Dermis blood vessel endothelial cell (primary cell): Measurements from ENCODE around the gene TSC2. TPM values are rescaled to one million over a fixed set of nuclear protein-coding genes. Genes with fewer than 3 reads are reported as not detected.
A peak's percentile ranks its signal among the peaks of the same experiment; 100 is the strongest.

Experiments
- DNase-seq: peaks from one replicate; pipeline ENCODE4 v3.0.0; 2010
- total RNA-seq: library from RNA; depleted of rRNA; stranded (reverse); fragments of >200 nt; gene quantifications from 2 replicates; pipeline ENCODE4 v1.2.3, GENCODE V29; 2014

The TSC2 gene
- 40.8 and 59.3 TPM in 2 replicates for total RNA-seq

DNA sequence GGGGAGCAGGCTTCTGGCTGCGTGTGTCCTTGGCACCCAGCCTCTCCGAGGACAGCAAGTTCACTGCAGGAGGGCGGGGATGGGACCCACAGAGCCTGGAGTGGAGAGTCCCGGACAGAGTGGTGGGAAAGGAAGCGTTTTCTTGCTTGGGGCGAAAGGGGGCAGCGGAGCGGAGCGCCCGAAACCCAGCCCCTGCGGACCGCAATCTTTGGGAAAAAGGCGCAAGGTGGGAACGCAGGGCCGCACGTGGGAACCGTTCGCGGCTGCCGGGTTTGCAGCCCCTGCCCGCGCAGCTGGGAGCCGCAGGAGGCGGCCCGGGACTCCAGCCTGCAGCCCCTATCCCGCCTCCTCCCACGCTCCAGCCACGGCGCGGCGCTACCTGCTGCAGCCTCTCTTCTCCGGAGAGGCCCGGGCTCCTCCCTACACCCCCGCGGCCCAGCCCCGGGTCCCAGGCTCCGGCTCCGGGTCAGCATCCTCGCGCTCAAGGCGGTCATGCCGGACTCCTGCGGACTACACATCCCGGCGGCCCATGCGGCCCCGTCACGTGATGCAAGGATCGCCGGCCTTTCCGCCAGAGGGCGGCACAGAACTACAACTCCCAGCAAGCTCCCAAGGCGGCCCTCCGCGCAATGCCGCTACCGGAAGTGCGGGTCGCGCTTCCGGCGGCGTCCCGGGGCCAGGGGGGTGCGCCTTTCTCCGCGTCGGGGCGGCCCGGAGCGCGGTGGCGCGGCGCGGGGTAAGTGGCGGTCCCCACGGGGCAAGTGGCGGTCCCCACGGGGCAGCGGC, at the start of gene TSC2, which contains the start of gene NTHL1:
Gene TSC2, plus strand, starts transcription at position 656 of the 786 bp plus-strand sequence. CDS start 631 bp downstream, outside the sequence.
Gene NTHL1, minus strand, starts transcription at position 505 of the 786 bp plus-strand sequence. Its CDS starts 11 bp downstream, at position 494.
- DNase-seq: peak; percentile 97

GRCh38 chr16:1998360-1998835, 49.4 kb upstream of the TSC2 start:
- no peak for DNase-seq

GRCh38 chr16:1998852-1999801, 48.7 kb upstream of the TSC2 start:
- DNase-seq: no peak

GRCh38 chr16:1999866-2000514, 47.8 kb upstream of the TSC2 start:
- no peak for DNase-seq

DNA sequence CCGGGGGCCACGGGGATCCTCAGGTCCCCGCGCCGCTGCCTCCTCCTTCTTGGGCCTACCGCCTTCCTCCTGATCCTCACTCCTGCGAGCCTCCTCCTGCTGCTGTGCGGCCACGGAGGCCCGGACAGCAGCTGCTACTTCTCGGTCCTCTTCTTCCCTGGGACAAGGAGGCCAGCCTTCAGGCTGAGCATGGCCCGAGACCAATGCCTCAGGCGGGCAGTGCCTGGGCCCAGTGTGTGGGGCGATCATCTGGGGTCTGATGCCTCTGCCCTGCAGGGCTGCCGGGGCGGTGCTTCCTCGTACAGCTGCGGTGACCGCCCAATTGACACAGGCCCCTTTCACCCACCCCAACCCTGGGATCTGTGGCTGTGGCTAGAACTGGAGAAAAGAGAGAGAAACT, 46.8 kb upstream of the TSC2 start:
- DNase-seq: no peak

DNA sequence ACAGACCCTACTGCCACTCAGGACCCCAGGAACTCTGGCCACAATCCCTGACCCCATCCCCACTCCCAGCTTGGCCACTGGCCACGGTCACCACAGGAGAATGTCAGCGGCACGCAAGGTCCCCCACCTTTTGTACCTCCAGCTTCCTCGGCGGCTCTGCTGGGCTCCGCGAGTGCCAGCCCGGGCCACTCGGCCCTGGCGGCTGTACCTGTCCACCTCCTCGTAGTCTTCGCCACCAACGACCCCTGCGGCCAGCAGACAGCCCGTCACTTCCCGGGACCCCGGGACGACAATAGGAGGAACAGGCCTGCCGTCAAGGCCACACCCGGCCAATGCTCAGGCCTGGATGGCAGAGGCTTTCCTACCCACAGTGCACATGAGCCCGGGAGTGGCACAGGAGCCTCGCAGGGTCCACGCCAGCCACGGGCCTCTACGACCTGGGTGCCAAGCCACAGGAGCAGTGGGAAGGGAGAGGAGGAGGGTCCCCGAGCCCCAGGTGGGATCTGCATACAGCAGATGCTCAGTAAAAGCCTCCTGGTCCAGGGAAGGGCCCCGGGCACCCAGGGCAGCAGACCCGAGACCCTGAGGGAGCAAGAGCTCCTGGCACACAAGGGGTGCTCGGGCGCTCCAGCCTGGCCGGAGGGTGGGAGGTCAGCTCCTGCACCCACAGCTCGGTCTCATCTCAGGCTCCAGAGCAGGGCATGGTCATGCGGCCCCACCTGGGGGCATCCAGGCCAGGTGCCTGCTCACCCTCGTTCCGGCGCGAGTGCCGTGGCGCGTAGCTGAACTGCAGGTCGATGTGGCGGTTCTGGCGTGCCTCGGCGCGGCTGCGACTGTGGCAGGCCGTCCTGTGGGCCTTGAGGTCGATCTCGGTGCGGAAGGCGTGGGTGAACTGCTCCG, 46.1 kb upstream of the TSC2 start:
- DNase-seq: no peak

GRCh38 chr16:2002406-2003230, 45.2 kb upstream of the TSC2 start:
- DNase-seq: no peak

- DNase-seq: no peak
These were observed 44.5 kb upstream of the TSC2 start for GRCh38 chr16:2003231-2003826.

DNA sequence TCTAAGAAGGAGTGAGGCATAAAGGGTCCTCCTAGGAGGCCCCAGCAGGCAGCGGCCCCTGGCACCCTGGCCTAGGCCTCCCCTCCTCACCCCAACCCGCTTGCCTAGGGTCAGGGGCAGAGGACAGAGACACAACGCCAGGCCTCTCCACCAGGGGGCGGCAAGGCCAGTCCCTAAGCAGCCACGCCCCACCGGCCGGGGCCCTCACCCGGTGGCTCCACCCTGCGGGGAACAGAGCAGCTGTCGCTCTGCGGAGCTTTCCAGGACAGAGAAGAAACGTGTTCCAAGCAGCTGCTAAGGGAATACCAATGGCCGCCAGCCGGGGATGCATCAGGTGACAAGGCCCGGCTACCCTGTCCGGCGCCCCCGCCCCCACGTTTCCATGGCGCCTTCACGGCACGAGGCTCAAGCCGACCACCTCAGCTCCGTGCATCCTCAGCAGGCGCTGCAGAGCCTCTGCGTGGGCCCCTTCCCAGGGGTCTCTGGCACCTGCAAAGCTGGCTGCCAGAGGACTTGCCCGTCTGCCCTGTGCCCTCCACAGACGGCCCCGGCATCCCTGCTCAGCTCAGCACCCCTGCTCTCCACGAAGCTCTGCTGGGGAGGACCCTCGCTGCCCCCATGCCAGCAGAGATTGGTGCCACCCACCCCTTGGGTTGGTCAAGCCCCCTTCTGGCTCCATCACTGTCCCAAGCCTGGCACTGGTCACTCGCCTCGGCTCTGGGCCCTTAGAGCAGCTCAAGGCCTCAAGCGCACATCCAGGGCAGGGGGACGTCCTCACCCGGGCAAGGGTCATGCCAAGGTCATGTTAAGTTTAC, 43.8 kb upstream of the TSC2 start:
- DNase-seq: peak; percentile 92

GRCh38 chr16:2004795-2005517, 42.8 kb upstream of the TSC2 start:
- DNase-seq: no peak

GRCh38 chr16:2005646-2006045, 42.1 kb upstream of the TSC2 start:
- peak; percentile 50 for DNase-seq

DNA sequence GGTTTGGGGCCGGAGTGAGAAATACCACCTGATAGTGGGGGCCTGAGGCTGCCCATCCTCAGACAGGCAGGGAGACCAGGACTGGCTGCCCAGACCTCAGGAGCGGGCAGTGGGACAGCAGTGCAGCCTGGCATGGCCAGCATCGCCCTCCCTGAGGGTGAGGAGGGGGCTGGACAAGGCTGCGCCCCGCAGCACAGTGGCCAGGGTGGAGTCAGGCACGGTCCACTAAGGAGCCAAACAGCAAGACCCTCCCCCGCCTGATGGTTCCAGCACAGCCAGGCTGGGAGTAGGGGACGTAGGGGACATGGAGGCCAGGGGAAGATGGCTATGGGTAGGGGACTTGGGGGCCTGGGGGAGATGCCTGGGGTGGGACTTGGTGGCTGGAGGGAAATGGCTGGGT, 41.5 kb upstream of the TSC2 start:
- DNase-seq: no peak

DNA sequence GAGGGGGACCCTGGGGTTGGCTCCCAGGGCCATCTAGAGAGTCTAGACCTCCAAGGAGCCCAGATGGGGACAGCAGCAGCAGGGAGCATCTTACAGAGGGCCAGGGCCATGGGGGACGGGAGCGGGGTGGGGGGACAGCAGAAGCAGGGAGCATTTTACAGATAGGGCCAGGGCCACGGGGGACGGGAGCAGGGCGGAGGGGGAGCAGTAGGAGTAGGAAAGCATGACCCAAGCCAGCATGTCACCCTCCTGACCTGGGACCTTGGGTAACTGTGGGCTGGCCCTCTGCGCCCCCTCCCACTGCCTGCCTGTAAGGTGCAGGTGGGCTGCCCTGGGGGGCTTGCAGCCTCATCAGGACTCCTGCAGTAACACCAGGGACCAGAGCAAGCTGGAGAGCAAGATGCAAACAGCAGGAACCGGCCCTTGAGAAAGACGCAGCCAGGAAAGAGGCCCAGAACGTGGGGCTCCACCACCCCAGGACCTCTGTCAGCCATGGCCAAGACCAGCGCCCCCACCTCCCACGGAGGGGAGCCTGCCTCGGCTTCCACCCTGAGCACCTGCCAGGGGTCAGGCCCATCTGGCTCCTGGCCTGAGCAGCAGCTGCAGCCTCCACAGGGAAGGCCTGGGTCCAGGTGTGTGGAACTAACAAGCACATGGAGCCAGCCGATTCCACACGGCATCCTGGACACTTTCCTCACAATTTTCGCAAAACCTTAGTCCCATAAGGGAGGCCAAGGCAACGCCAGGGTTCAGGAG, 40.5 kb upstream of the TSC2 start:
- no peak for DNase-seq

DNA sequence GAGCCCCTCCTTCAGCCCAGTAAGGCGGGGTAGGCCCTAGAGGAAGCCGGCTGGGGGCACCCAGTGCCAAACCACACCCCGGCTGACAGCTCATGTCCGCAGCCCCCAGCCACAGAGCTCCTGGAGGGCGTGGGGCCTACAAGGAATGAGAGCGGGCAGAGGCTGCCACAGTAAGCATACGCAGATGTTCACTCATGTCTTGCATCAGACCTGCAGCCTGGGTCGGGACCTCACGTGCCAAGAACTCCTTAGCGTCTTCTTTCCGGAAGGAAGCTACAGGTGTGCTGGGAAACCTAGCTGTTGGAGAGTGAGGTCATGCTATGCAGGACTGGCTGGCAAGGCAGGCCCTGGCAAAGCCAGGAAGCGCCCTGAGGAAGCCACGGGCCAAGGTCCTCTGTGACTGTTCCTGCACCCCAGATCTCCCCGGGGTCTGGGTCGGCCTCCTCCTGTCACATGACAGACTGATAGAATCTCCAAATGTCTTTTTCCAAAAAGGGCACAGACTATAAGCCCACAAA, 39.7 kb upstream of the TSC2 start:
- peak; percentile 58 for DNase-seq

- DNase-seq: peak; percentile 47
These were observed 39.1 kb upstream of the TSC2 start for GRCh38 chr16:2008631-2009163.

DNA sequence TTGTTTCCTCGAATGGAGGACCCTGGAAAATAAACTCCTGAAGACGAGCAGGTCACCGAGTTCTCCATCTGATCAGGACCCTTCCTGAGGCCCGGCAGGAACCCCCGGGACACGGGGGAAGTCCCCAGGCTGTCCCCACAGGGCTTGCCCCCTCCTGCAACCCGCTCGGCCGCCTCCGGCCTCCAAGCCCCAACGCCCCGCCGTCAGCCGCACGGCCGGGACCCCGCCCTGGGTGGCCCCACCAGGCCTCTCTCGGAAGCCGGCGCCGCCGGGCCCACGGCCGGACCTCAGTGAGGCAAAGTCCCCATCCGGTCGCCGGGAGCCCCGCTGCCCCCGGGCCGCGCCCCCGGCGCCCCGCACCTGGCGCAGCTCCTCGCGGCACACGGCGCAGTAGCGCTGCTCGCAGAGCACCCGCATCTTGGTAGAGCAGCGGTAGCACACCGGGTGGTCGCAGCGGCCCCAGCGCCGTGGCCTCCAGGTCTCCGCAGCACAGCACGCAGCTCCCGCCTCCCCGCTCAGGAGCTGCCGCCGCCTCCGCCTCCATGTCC, 38.5 kb upstream of the TSC2 start:
- DNase-seq: peak; percentile 24
